HepG2 (cell line): ENCODE measurements around the gene PTPA. TPM values are rescaled to one million over a fixed set of nuclear protein-coding genes. Genes with fewer than 3 reads are reported as not detected.
A peak's percentile ranks its signal among the peaks of the same experiment; 100 is the strongest.

Source experiments
- CTCF ChIP-seq: sonication (generic); formaldehyde crosslinking; IDR thresholded peaks from 2 replicates; pipeline ENCODE4 v1.5.0; 2020; ENCODE audit warnings: mild to moderate bottlenecking, missing genetic modification reagents, moderate library complexity
- HNRNPL ChIP-seq: fragments of 200-400 bp; formaldehyde crosslinking; IDR thresholded peaks from 2 replicates; pipeline ENCODE4 v1.6.1; 2017; ENCODE audit warnings: mild to moderate bottlenecking, low read depth, low read length
- IKZF4 ChIP-seq: sonication (generic); formaldehyde crosslinking; IDR thresholded peaks from 2 replicates; pipeline ENCODE4 v1.5.1; 2020; ENCODE audit warnings: borderline replicate concordance, mild to moderate bottlenecking, low read depth, missing genetic modification reagents; ENCODE audit errors: not compliant biosample characterization
- KAT2B ChIP-seq: fragments of 150-350 bp; IDR thresholded peaks from 2 replicates; pipeline ENCODE4 v1.6.1; 2014; ENCODE audit warnings: low read depth, low read length, borderline replicate concordance
- KDM2A ChIP-seq: sonication (generic); formaldehyde crosslinking; IDR thresholded peaks from 2 replicates; pipeline ENCODE4 v1.4.0; 2020; ENCODE audit warnings: low read depth, missing genetic modification reagents, borderline replicate concordance
- SMC3 ChIP-seq: IDR thresholded peaks from 2 replicates; pipeline ENCODE4 v1.6.1; 2011; ENCODE audit warnings: low read length, improper control_type of control experiment
- SOX5 ChIP-seq: IDR thresholded peaks from 2 replicates; pipeline ENCODE4 v1.6.1; 2016; ENCODE audit warnings: borderline replicate concordance
- STAG1 ChIP-seq: sonication (generic); formaldehyde crosslinking; IDR thresholded peaks from 2 replicates; pipeline ENCODE4 v1.4.0; 2020; ENCODE audit warnings: missing genetic modification reagents
- THYN1 ChIP-seq: sonication (generic); formaldehyde crosslinking; IDR thresholded peaks from 2 replicates; pipeline ENCODE4 v1.8.1; 2023; ENCODE audit warnings: low read depth, mild to moderate bottlenecking, moderate library complexity, missing genetic modification reagents, borderline replicate concordance
- XRCC5 ChIP-seq: fragments of 200-400 bp; formaldehyde crosslinking; optimal IDR thresholded peaks from 2 replicates; pipeline ENCODE3; 2017; ENCODE audit warnings: mild to moderate bottlenecking, low read length
- ZBTB38 ChIP-seq: sonication (generic); formaldehyde crosslinking; IDR thresholded peaks from 2 replicates; pipeline ENCODE4 v1.5.1; 2020; ENCODE audit warnings: mild to moderate bottlenecking, missing genetic modification reagents
- ZMAT3 ChIP-seq: sonication (generic); formaldehyde crosslinking; conservative IDR thresholded peaks from 2 replicates; pipeline ENCODE4 v1.7.0; 2021; ENCODE audit warnings: missing genetic modification reagents
- ZNF143 ChIP-seq: sonication (generic); formaldehyde crosslinking; IDR thresholded peaks from 2 replicates; pipeline ENCODE4 v1.4.0; 2020; ENCODE audit warnings: missing genetic modification reagents
- ZNF326 ChIP-seq: sonication (generic); formaldehyde crosslinking; IDR thresholded peaks from 2 replicates; pipeline ENCODE4 v1.4.0; 2020; ENCODE audit warnings: missing genetic modification reagents, borderline replicate concordance
- ZNF501 ChIP-seq: sonication (generic); formaldehyde crosslinking; IDR thresholded peaks from 2 replicates; pipeline ENCODE4 v1.5.1; 2020; ENCODE audit warnings: mild to moderate bottlenecking, moderate library complexity, missing genetic modification reagents
- ZNF619 ChIP-seq: sonication (generic); formaldehyde crosslinking; IDR thresholded peaks from 2 replicates; pipeline ENCODE4 v1.4.0; 2020; ENCODE audit warnings: mild to moderate bottlenecking, missing genetic modification reagents
- polyA plus RNA-seq, 8 experiments: library from polyadenylated mRNA; depleted of rRNA in 3 of 8; stranded (reverse) in 7 of 8; unstranded in 1 of 8; fragments of >200 nt; fragmentation: Illumina TruSeq in 4 of 8; extraction: Trizol in 4 of 8; gene quantifications; 2 replicates each; pipeline versions ENCODE4 v1.2.1 to v1.2.3, GENCODE V29; 2011 to 2016; ENCODE audit warnings: low read depth in 4 of 8, missing spikeins in 1 of 8, mixed read lengths in 1 of 8; ENCODE audit not compliant: insufficient read depth in 1 of 8
- total RNA-seq, 5 experiments: library from RNA; depleted of rRNA; stranded (reverse); fragments of >200 nt; fragmentation: Illumina TruSeq; extraction: Trizol; gene quantifications; 2 replicates each; pipeline ENCODE4 v1.2.3, GENCODE V29; 2016; ENCODE audit warnings: low read depth in 1 of 5
- TF ChIP-seq, protein P1 (sequence below): sonication (generic); formaldehyde crosslinking; IDR thresholded peaks from 2 replicates; pipeline ENCODE4 v1.4.0; 2020; ENCODE audit warnings: missing genetic modification reagents
- TF ChIP-seq, protein P2 (sequence below): sonication (generic); formaldehyde crosslinking; conservative IDR thresholded peaks from 2 replicates; pipeline ENCODE4 v1.8.0; 2022; ENCODE audit warnings: mild to moderate bottlenecking, moderate library complexity, missing genetic modification reagents
- TF ChIP-seq, protein P3 (sequence below): sonication (generic); formaldehyde crosslinking; IDR thresholded peaks from 2 replicates; pipeline ENCODE4 v1.9.0; 2022; ENCODE audit warnings: missing genetic modification reagents, mild to moderate bottlenecking, borderline replicate concordance

Gene PTPA
- total and polyA plus RNA-seq, 2 of the 13 experiments (the other 11 are each of a cell fraction or from before 2014, with no cell fraction given): 79.3 to 105 TPM

- TF ChIP-seq, protein P1, sequence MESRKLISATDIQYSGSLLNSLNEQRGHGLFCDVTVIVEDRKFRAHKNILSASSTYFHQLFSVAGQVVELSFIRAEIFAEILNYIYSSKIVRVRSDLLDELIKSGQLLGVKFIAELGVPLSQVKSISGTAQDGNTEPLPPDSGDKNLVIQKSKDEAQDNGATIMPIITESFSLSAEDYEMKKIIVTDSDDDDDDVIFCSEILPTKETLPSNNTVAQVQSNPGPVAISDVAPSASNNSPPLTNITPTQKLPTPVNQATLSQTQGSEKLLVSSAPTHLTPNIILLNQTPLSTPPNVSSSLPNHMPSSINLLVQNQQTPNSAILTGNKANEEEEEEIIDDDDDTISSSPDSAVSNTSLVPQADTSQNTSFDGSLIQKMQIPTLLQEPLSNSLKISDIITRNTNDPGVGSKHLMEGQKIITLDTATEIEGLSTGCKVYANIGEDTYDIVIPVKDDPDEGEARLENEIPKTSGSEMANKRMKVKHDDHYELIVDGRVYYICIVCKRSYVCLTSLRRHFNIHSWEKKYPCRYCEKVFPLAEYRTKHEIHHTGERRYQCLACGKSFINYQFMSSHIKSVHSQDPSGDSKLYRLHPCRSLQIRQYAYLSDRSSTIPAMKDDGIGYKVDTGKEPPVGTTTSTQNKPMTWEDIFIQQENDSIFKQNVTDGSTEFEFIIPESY (CRISPR knock-in tag): peak; percentile 43; the same call in 1 of the 2 replicates
- TF ChIP-seq KAT2B: no peak
- TF ChIP-seq KDM2A (CRISPR knock-in tag): peak; percentile 88
- TF ChIP-seq, protein P2, sequence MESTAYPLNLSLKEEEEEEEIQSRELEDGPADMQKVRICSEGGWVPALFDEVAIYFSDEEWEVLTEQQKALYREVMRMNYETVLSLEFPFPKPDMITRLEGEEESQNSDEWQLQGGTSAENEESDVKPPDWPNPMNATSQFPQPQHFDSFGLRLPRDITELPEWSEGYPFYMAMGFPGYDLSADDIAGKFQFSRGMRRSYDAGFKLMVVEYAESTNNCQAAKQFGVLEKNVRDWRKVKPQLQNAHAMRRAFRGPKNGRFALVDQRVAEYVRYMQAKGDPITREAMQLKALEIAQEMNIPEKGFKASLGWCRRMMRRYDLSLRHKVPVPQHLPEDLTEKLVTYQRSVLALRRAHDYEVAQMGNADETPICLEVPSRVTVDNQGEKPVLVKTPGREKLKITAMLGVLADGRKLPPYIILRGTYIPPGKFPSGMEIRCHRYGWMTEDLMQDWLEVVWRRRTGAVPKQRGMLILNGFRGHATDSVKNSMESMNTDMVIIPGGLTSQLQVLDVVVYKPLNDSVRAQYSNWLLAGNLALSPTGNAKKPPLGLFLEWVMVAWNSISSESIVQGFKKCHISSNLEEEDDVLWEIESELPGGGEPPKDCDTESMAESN (CRISPR knock-in tag): no peak
- TF ChIP-seq HNRNPL: 0 out of 2 replicates have a peak, but pooled peaks have one; percentile 26
- TF ChIP-seq ZNF501 (CRISPR knock-in tag): 0 out of 2 replicates have a peak, but pooled peaks have one; percentile 26
- TF ChIP-seq ZNF619: no peak
- TF ChIP-seq ZMAT3 (CRISPR knock-in tag): 0 out of 2 replicates have a peak, but pooled peaks have one; percentile 30
- TF ChIP-seq ZNF326 (CRISPR knock-in tag): no peak
- TF ChIP-seq THYN1: no peak
- TF ChIP-seq IKZF4 (CRISPR knock-in tag): no peak
- TF ChIP-seq ZNF143 (CRISPR knock-in tag): no peak
- TF ChIP-seq ZBTB38 (CRISPR knock-in tag): peak; percentile 8; the same call in 1 of the 2 replicates
- peak; percentile 16; the same call in 1 of the 2 replicates for TF ChIP-seq STAG1 (CRISPR knock-in tag)
- no peak for TF ChIP-seq SOX5 (CRISPR knock-in tag)
- TF ChIP-seq CTCF (CRISPR knock-in tag): peak; percentile 63
- TF ChIP-seq, protein P3, sequence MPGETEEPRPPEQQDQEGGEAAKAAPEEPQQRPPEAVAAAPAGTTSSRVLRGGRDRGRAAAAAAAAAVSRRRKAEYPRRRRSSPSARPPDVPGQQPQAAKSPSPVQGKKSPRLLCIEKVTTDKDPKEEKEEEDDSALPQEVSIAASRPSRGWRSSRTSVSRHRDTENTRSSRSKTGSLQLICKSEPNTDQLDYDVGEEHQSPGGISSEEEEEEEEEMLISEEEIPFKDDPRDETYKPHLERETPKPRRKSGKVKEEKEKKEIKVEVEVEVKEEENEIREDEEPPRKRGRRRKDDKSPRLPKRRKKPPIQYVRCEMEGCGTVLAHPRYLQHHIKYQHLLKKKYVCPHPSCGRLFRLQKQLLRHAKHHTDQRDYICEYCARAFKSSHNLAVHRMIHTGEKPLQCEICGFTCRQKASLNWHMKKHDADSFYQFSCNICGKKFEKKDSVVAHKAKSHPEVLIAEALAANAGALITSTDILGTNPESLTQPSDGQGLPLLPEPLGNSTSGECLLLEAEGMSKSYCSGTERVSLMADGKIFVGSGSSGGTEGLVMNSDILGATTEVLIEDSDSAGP: peak; percentile 14; the same call in 1 of the 2 replicates
- peak; percentile 86 for TF ChIP-seq XRCC5
- 0 out of 2 replicates have a peak, but pooled peaks have one; percentile 9 for TF ChIP-seq SMC3
These were observed 8.2 kb upstream of the PTPA start (continued) for GRCh38 chr9:129102791-129103594.
